Hematopoietic multipotent progenitor cell treated with erythropoietin and hydrocortisone succinate and interleukin-3 and kit ligand, for 17 days (in vitro differentiated cells): ENCODE data around the gene RAB18.
"Not testable (repeated sequence)": the region's sequence is repeated elsewhere in the genome, so short reads cannot be mapped to it uniquely, and the experiment has no call there.

Experiments
- DNase-seq: peaks from one replicate; pipeline ENCODE4 v3.0.0-alpha.2; 2015; ENCODE audit warnings: low spot score

RAB18 gene

GRCh38 chr10:27504007-27504807, at the start of gene RAB18:
RAB18 (plus strand) TSS chr10:27504304; CDS start chr10:27504370, 66 bp downstream.
- DNase-seq: peak; percentile 98

GRCh38 chr10:27454837-27455236, 49.3 kb upstream of the RAB18 start:
- DNase-seq: no peak

- DNase-seq: no peak
Observed at GRCh38 chr10:27457261-27457945, 46.7 kb upstream of the RAB18 start.

GRCh38 chr10:27457966-27458365, 46.1 kb upstream of the RAB18 start:
- no peak for DNase-seq

GRCh38 chr10:27461312-27461711, 42.8 kb upstream of the RAB18 start:
- DNase-seq: no peak

- no peak for DNase-seq
Observed at GRCh38 chr10:27463961-27464360, 40.1 kb upstream of the RAB18 start.

GRCh38 chr10:27464993-27465392, 39.1 kb upstream of the RAB18 start:
- DNase-seq: no peak

- DNase-seq: not testable (repeated sequence)
Observed at GRCh38 chr10:27465596-27465995, 38.5 kb upstream of the RAB18 start.

- DNase-seq: no peak
Observed at GRCh38 chr10:27470885-27471284, 33.2 kb upstream of the RAB18 start.

- DNase-seq: no peak
Observed at GRCh38 chr10:27474741-27475140, 29.4 kb upstream of the RAB18 start.

GRCh38 chr10:27479016-27479415, 25.1 kb upstream of the RAB18 start:
- DNase-seq: no peak

GRCh38 chr10:27481486-27481885, 22.6 kb upstream of the RAB18 start:
- DNase-seq: no peak

GRCh38 chr10:27482984-27483956, 20.8 kb upstream of the RAB18 start:
- DNase-seq: no peak

- no peak for DNase-seq
Observed at GRCh38 chr10:27485368-27485767, 18.7 kb upstream of the RAB18 start.

GRCh38 chr10:27485986-27486385, 18.1 kb upstream of the RAB18 start:
- no peak for DNase-seq

GRCh38 chr10:27490807-27491206, 13.3 kb upstream of the RAB18 start:
- DNase-seq: no peak

GRCh38 chr10:27494116-27494805, 9.8 kb upstream of the RAB18 start:
- DNase-seq: no peak

GRCh38 chr10:27496137-27496536, 8.0 kb upstream of the RAB18 start:
- DNase-seq: no peak

GRCh38 chr10:27500096-27500495, 4.0 kb upstream of the RAB18 start:
- no peak for DNase-seq

GRCh38 chr10:27500886-27501285, 3.2 kb upstream of the RAB18 start:
- no peak for DNase-seq

- DNase-seq: no peak
Observed at GRCh38 chr10:27503498-27504006, 552 bp upstream of the RAB18 start.
